ENCODE results near the gene KIF11.

DNA sequence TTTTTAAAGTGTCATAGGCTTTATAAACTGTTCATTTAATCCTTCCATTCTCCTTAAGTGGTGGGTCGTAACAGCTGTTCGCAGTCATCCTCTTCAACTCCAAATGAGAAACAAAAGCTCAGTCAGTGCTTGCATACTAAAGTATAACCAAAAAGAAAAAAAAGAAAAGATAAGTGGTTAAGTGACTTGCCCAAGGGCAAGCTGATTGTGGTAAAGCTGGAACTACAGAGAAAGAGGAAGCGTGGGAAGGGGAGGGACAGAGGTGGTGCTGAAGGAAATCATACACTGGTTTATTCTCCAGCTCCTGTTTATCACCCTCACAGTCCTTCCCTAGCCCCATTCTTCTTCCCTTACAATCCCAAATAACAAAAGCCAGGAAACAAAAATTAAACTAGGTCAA, 48.6 kb upstream of the KIF11 start:
- TF ChIP-seq POLR2A (IDR thresholded peaks at IDR 0.05) = no peak
- TF ChIP-seq, protein P1, sequence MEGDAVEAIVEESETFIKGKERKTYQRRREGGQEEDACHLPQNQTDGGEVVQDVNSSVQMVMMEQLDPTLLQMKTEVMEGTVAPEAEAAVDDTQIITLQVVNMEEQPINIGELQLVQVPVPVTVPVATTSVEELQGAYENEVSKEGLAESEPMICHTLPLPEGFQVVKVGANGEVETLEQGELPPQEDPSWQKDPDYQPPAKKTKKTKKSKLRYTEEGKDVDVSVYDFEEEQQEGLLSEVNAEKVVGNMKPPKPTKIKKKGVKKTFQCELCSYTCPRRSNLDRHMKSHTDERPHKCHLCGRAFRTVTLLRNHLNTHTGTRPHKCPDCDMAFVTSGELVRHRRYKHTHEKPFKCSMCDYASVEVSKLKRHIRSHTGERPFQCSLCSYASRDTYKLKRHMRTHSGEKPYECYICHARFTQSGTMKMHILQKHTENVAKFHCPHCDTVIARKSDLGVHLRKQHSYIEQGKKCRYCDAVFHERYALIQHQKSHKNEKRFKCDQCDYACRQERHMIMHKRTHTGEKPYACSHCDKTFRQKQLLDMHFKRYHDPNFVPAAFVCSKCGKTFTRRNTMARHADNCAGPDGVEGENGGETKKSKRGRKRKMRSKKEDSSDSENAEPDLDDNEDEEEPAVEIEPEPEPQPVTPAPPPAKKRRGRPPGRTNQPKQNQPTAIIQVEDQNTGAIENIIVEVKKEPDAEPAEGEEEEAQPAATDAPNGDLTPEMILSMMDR (IDR thresholded peaks at IDR 0.05) = no peak
- TF ChIP-seq EP300 (IDR thresholded peaks at IDR 0.05; ENCODE audit: low read depth) = no peak

All from transverse colon (tissue), 3 donors.